NT2/D1 (cell line): Measurements from ENCODE around the gene ANKRD34A.
"Not testable (repeated sequence)": the region's sequence is repeated elsewhere in the genome, so short reads cannot be mapped to it uniquely, and the experiment has no call there.

Experiments used
- DNase-seq: peaks from one replicate; pipeline ENCODE4 v3.0.0-alpha.2; 2011; ENCODE audit warnings: low read depth, low spot score
- H3K27me3 ChIP-seq: 2 replicates; pipeline ENCODE4 v1.6.0; 2011; ENCODE audit warnings: mild to moderate bottlenecking; ENCODE audit not compliant: insufficient read length, insufficient read depth
- H3K36me3 ChIP-seq: 2 replicates; pipeline ENCODE4 v1.6.1; 2011; ENCODE audit warnings: mild to moderate bottlenecking, low read length, mixed read lengths; ENCODE audit not compliant: insufficient read depth, insufficient read length
- H3K4me1 ChIP-seq: 2 replicates; pipeline ENCODE4 v1.5.1; 2011; ENCODE audit not compliant: insufficient read depth, insufficient read length
- H3K4me3 ChIP-seq: 2 replicates; pipeline ENCODE4 v1.5.1; 2011; ENCODE audit warnings: low read depth; ENCODE audit not compliant: insufficient read length
- H3K9ac ChIP-seq: 2 replicates; pipeline ENCODE4 v1.6.0; 2011; ENCODE audit warnings: low read depth; ENCODE audit not compliant: insufficient read length
- H3K9me3 ChIP-seq: 2 replicates; pipeline ENCODE4 v1.5.1; 2011; ENCODE audit warnings: mild to moderate bottlenecking, low read length; ENCODE audit not compliant: insufficient read depth
- SUZ12 ChIP-seq: IDR thresholded peaks from 2 replicates; pipeline ENCODE4 v1.6.1; 2011; ENCODE audit not compliant: insufficient read length, insufficient read depth; ENCODE audit errors: extremely low read depth
- YY1 ChIP-seq: IDR thresholded peaks from 2 replicates; pipeline ENCODE4 v1.6.1; 2011; ENCODE audit not compliant: insufficient read length, insufficient read depth
- ZNF274 ChIP-seq: IDR thresholded peaks from 2 replicates; pipeline ENCODE4 v1.6.1; 2011; ENCODE audit warnings: mild to moderate bottlenecking, low read depth, low read length

The ANKRD34A gene

DNA sequence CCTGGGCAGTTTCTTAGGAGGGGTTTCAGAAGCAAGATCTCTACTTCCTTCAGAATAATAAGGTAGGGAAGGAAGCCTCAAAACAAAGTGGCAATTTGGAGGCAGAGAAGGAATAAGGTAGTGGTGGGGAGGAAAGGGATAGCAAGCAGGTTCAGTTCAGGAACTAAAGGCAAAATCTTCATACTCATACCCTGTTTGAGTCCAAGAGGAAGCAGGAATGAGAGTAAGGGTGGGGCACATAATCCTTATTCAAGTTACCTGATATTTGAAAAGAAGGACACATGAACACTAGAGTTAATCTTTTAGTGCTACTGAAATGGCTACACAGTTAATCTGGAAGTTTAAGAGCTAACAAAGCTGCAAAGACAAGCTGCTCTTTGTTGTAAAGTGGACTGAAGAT lies 28.7 kb downstream of the ANKRD34A start:
- TF ChIP-seq SUZ12 (no peak), ZNF274 (no peak), YY1 (no peak)
- DNase-seq, result no peak
- peaks cover 7% of the 10 kb centered on the region for H3K36me3 ChIP-seq

DNA sequence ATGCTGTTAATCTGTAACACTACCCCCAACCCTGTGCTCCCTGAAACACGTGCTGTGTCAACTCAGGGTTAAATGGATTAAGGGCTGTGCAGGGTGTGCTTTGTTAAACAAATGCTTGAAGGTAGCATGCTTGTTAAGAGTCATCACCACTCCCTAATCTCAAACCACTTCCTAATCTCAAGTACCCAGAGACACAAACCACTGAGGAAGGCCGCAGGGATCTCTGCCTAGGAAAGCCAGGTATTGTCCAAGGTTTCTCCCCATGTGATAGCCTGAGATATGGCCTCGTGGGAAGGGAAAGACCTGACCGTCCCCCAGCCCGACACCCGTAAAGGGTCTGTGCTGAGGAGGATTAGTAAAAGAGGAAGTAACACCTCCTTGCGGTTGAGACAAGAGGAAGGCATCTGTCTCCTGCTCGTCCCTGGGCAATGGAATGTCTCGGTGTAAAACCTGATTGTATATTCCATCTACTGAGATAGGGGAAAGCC lies 31.8 kb downstream of the ANKRD34A start:
- H3K36me3 ChIP-seq, H3K9ac ChIP-seq, H3K4me3 ChIP-seq, H3K9me3 ChIP-seq, H3K27me3 ChIP-seq, H3K4me1 ChIP-seq: not testable (repeated sequence)
- DNase-seq, result peak; percentile 44

More for the DNA sequence above, 28.7 kb downstream of the ANKRD34A start:
- no peak overlapping the region for H3K4me3 ChIP-seq
- H3K4me1 ChIP-seq, result no peaks in the 10 kb centered on the region
- no peaks in the 10 kb centered on the region for H3K27me3 ChIP-seq
- no peaks in the 10 kb centered on the region for H3K9me3 ChIP-seq
- no peak overlapping the region for H3K9ac ChIP-seq

DNA sequence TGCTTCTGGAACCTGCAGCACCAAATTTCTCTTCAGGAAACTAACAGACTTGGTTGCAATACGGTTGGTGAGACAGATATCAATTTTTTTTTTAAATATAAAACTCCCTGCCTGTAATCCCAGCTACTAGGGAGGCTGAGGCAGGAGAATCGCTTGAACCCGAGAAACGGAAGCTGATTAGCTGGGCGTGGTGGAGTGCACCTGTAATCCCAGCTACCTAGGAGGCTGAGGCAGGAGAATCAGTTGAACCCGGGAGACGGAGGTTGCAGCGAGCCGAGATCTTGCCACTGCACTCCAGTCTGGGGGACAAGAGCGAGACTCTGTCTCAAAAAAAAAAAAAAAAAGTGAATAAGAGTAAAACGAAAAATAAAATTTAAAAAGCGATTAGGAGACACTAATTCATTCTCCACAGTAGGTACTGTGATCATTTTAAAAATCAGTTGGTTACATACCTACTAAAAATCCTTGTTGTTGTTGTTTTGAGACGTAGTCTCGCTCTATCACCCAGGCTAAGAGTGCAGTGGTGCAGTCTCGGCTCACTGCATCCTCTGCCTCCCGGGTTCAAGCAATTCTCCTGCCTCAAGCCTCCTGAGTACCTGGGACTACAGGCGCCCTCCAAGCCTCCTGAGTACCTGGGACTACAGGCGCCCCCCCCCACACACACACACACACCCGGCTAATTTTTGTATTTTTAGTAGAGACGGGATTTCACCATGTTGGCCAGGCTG lies 36.3 kb downstream of the ANKRD34A start:
- no peaks in the 10 kb centered on the region for H3K9me3 ChIP-seq
- no peak for DNase-seq
- H3K4me3 ChIP-seq, result peak overlapping the region; percentile 78
- TF ChIP-seq SUZ12 (no peak), ZNF274 (no peak), YY1 (no peak)
- no peaks in the 10 kb centered on the region for H3K4me1 ChIP-seq
- no peaks in the 10 kb centered on the region for H3K27me3 ChIP-seq
- peak overlapping the region; percentile 90 for H3K9ac ChIP-seq
- peaks cover 24% of the 10 kb centered on the region for H3K36me3 ChIP-seq

DNA sequence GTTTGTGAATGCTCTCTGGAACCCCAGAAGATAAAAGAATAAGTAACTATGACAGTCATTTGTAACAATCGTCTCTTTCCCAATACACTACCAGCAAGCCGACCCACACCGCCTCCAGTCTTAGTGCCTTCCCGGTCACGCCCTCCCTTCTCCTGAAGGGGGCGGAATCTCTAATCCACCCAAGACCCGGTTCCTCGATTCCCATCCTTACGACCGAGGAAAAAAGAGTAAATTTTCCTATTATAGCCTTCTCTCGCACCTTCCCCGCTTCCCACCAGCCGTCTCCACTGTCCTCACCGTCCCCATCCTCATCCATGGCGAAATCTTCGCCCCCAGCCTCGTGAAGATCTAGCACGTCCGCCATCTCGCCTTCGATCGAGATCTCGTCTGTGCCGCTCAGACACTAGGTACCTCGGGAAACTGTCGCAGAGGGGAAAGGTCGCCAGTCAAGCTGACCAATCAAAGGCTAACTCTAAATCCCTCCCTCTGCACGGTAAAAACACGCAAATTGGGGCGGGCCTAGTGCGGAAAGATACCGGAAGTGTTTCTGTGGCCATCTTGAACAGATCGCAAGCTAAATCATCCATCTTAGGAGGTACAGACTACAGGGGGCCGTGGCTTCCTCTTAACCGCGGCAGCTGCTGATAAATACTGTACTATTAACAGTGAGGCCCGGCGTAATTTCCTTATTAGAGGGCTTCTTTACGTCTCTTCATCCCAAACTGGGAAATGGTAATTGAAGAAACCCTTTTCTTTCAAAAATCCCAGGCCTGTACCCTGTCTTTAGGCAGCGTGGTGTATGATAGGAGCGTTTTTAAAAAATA lies 37.1 kb downstream of the ANKRD34A start, which contains the start of gene RBM8A:
TSS of gene RBM8A (minus strand) at position 422 of the 824 bp plus-strand sequence. CDS start at position 364, 58 bp downstream.
- Histone ChIP-seq H3K27me3 (no peaks in the 10 kb centered on the region), H3K4me3 (peak within 1 kb of the TSS; percentile 78), H3K9me3 (no peaks in the 10 kb centered on the region), H3K4me1 (no peaks in the 10 kb centered on the region), H3K9ac (peak within 1 kb of the TSS; percentile 90), H3K36me3 (peaks cover 32% of the 10 kb centered on the region)
- TF ChIP-seq ZNF274 (no peak), YY1 (peak; percentile 94)
- DNase-seq, result peak; percentile 99

DNA sequence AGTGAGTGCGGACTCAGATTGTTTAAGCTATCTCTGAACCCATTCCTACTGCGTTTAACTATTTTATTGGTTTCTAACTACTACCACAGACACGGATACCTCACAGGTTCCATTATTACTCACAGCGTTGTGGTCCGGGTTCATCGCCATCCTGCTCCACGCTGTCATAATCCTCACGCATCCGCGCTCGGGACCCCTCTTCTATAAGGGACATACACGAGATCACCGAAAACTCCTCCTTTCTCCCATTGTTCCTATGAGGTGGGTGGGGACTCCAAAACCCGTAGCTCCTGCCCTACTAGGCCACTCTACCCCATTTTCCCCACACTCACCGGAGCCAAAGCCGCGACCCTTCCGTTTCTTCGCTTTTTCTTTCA lies 37.7 kb downstream of the ANKRD34A start:
- Histone ChIP-seq H3K36me3 (peaks cover 35% of the 10 kb centered on the region), H3K4me1 (no peaks in the 10 kb centered on the region), H3K4me3 (peak overlapping the region; percentile 78), H3K9me3 (no peaks in the 10 kb centered on the region), H3K27me3 (no peaks in the 10 kb centered on the region), H3K9ac (peak overlapping the region; percentile 90)
- no peak for TF ChIP-seq ZNF274
- TF ChIP-seq YY1, result no peak
- TF ChIP-seq SUZ12, result no peak
- no peak for DNase-seq

DNA sequence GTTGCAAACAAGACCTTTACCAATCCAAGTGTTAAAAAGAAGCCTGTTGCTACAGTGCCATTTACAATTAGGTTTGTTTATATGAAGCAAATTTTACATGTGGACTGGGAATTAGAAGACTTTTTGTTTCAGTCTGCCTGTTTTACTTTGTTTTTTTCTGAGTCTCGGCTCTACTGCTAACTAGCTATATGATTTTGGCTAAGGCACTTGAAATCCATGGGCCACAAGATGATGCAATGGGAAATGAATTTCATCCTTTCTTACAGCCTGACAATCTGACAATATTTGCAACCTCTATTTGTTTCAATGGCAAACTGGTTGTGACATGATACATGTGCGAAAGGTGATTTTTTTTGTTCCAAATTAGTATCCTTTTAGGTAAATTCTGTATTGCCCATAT lies 42.1 kb downstream of the ANKRD34A start:
- Histone ChIP-seq H3K9ac (no peak overlapping the region), H3K4me3 (no peak overlapping the region), H3K4me1 (peaks cover 13% of the 10 kb centered on the region), H3K36me3 (peaks cover 44% of the 10 kb centered on the region), H3K27me3 (peaks cover 12% of the 10 kb centered on the region), H3K9me3 (no peaks in the 10 kb centered on the region)
- TF ChIP-seq ZNF274, result no peak
- no peak for TF ChIP-seq SUZ12
- no peak for DNase-seq

DNA sequence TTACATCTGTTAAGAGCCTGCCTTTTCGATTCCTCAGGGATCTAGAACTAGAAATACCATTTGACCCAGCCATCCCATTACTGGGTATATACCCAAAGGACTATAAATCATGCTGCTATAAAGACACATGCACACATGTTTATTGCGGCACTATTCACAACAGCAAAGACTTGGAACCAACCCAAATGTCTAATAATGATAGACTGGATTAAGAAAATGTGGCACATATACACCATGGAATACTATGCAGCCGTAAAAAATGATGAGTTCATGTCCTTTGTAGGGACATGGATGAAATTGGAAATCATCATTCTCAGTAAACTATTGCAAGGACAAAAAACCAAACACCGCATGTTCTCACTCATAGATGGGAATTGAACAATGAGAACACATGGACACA lies 44.1 kb downstream of the ANKRD34A start:
- not testable (repeated sequence) for DNase-seq, H3K4me3 ChIP-seq, H3K9me3 ChIP-seq, H3K9ac ChIP-seq
- Histone ChIP-seq H3K36me3 (peaks cover 34% of the 10 kb centered on the region), H3K27me3 (peaks cover 12% of the 10 kb centered on the region), H3K4me1 (peaks cover 13% of the 10 kb centered on the region)
